ENCODE measurements around the gene ADGRL1.
"Not testable (repeated sequence)": the region's sequence is repeated elsewhere in the genome, so short reads cannot be mapped to it uniquely, and the experiment has no call there.

Gene ADGRL1

GRCh38 chr19:14195216-14195615 lies 10.8 kb downstream of the ADGRL1 start:
- not testable (repeated sequence) for H3K4me1 ChIP-seq (ENCODE audit: control insufficient read depth in 5 of 5, insufficient read depth in 5 of 5, low read length in 5 of 5); H3K27me3 ChIP-seq (ENCODE audit: control insufficient read depth in 5 of 5, insufficient read depth in 4 of 5, low read length in 5 of 5); H3K27ac ChIP-seq (ENCODE audit: low read depth, low read length); H3K4me3 ChIP-seq (ENCODE audit: low read depth in 1 of 5, low read length in 5 of 5); H3K9ac ChIP-seq (ENCODE audit: low read length in 5 of 5); H3K36me3 ChIP-seq (ENCODE audit: control insufficient read depth in 5 of 5, insufficient read depth in 5 of 5, low read length in 5 of 5); H3K9me3 ChIP-seq (ENCODE audit: control insufficient read depth in 5 of 5, low read length in 5 of 5)

- Histone ChIP-seq H3K27ac (ENCODE audit: low read depth, low read length) (no peak overlapping the region), H3K4me1 (ENCODE audit: control insufficient read depth in 5 of 5, insufficient read depth in 5 of 5, low read length in 5 of 5) (no peaks in the 10 kb centered on the region), H3K27me3 (ENCODE audit: control insufficient read depth in 5 of 5, insufficient read depth in 4 of 5, low read length in 5 of 5) (no peaks in the 10 kb centered on the region), H3K9ac (ENCODE audit: low read length in 5 of 5) (no peak overlapping the region), H3K9me3 (ENCODE audit: control insufficient read depth in 5 of 5, low read length in 5 of 5) (no peaks in the 10 kb centered on the region), H3K36me3 (ENCODE audit: control insufficient read depth in 5 of 5, insufficient read depth in 5 of 5, low read length in 5 of 5) (no peaks in the 10 kb centered on the region), H3K4me3 (ENCODE audit: low read depth in 1 of 5, low read length in 5 of 5) (no peak overlapping the region)
Observed at GRCh38 chr19:14189415-14189814, 16.6 kb downstream of the ADGRL1 start.

DNA sequence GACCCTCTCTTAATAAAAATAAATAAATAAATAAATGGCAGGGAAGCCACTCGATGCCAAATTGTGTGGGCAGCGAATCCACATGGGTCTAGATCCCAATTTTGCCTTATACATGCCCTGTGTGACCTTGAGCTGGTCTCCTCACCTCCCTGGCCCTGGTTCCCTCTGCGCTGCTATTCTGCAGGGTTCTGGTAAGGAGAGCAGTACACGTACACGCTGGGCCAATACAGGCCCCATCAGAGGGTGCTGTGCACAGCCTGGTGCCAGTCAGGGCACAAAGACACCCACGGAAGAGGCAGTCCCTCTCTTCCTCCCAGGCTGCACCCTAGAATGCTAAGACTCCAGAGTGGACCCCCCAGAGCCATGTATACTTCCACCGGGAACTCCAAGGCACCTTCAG lies 17.9 kb downstream of the ADGRL1 start:
- H3K9me3 ChIP-seq (ENCODE audit: control insufficient read depth in 5 of 5, low read length in 5 of 5); H3K4me3 ChIP-seq (ENCODE audit: low read depth in 1 of 5, low read length in 5 of 5); H3K27me3 ChIP-seq (ENCODE audit: control insufficient read depth in 5 of 5, insufficient read depth in 4 of 5, low read length in 5 of 5); H3K36me3 ChIP-seq (ENCODE audit: control insufficient read depth in 5 of 5, insufficient read depth in 5 of 5, low read length in 5 of 5); H3K27ac ChIP-seq (ENCODE audit: low read depth, low read length); H3K9ac ChIP-seq (ENCODE audit: low read length in 5 of 5); H3K4me1 ChIP-seq (ENCODE audit: control insufficient read depth in 5 of 5, insufficient read depth in 5 of 5, low read length in 5 of 5): not testable (repeated sequence)

- no peak overlapping the region for H3K27ac ChIP-seq (ENCODE audit: low read depth, low read length)
- H3K36me3 ChIP-seq (ENCODE audit: control insufficient read depth in 5 of 5, insufficient read depth in 5 of 5, low read length in 5 of 5): no peaks in the 10 kb centered on the region
- no peaks in the 10 kb centered on the region for H3K9me3 ChIP-seq (ENCODE audit: control insufficient read depth in 5 of 5, low read length in 5 of 5)
- H3K4me3 ChIP-seq (ENCODE audit: low read depth in 1 of 5, low read length in 5 of 5): no peak overlapping the region
- H3K9ac ChIP-seq (ENCODE audit: low read length in 5 of 5): no peak overlapping the region
- H3K4me1 ChIP-seq (ENCODE audit: control insufficient read depth in 5 of 5, insufficient read depth in 5 of 5, low read length in 5 of 5): no peaks in the 10 kb centered on the region
- H3K27me3 ChIP-seq (ENCODE audit: control insufficient read depth in 5 of 5, insufficient read depth in 4 of 5, low read length in 5 of 5): no peaks in the 10 kb centered on the region
Observed at GRCh38 chr19:14187561-14187960, 18.4 kb downstream of the ADGRL1 start.

GRCh38 chr19:14186684-14187083 lies 19.3 kb downstream of the ADGRL1 start:
- not testable (repeated sequence) for H3K27ac ChIP-seq (ENCODE audit: low read depth, low read length); H3K9ac ChIP-seq (ENCODE audit: low read length in 5 of 5); H3K4me1 ChIP-seq (ENCODE audit: control insufficient read depth in 5 of 5, insufficient read depth in 5 of 5, low read length in 5 of 5); H3K4me3 ChIP-seq (ENCODE audit: low read depth in 1 of 5, low read length in 5 of 5); H3K36me3 ChIP-seq (ENCODE audit: control insufficient read depth in 5 of 5, insufficient read depth in 5 of 5, low read length in 5 of 5); H3K9me3 ChIP-seq (ENCODE audit: control insufficient read depth in 5 of 5, low read length in 5 of 5); H3K27me3 ChIP-seq (ENCODE audit: control insufficient read depth in 5 of 5, insufficient read depth in 4 of 5, low read length in 5 of 5)

DNA sequence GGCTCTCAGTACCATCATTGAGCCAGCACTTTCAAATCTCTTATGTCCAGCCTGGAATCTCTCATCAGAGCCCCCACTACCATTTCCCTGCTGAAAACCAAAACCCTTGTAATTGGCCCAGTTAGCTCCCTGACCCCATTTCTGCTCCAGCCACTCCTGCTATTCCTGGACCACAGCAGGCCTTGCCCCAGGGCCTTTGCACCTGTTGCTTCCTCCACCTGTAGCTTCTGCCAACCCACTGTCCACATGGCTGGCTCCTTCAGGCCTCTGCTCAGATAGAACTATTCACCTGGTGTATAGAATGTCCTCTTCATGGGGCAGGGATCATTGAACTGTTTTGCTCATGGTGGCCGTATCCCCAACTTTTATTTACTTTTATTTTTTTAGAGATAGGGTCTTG lies 20.3 kb downstream of the ADGRL1 start:
- H3K27me3 ChIP-seq (ENCODE audit: control insufficient read depth in 5 of 5, insufficient read depth in 4 of 5, low read length in 5 of 5); H3K27ac ChIP-seq (ENCODE audit: low read depth, low read length); H3K4me3 ChIP-seq (ENCODE audit: low read depth in 1 of 5, low read length in 5 of 5); H3K9ac ChIP-seq (ENCODE audit: low read length in 5 of 5); H3K9me3 ChIP-seq (ENCODE audit: control insufficient read depth in 5 of 5, low read length in 5 of 5); H3K4me1 ChIP-seq (ENCODE audit: control insufficient read depth in 5 of 5, insufficient read depth in 5 of 5, low read length in 5 of 5); H3K36me3 ChIP-seq (ENCODE audit: control insufficient read depth in 5 of 5, insufficient read depth in 5 of 5, low read length in 5 of 5): not testable (repeated sequence)

DNA sequence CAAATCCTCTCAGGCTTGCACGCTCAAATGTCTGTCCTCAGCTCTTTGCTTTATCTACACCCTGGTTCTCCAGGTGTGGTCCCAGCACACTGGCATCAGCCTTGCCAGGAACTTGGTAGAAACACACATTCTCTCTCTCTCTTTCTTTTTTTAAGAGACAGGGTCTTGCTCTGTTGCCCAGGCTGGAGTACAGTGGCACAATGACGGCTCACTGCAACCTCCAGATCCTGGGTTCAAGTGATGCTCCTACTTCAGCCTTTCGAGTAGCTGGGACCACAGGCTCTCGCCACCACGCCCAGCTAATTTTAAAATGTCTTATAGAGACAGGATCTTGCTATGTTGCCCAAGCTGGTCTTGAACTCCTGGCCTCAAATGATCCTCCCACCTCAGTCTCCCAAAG lies 20.8 kb downstream of the ADGRL1 start:
- no peaks in the 10 kb centered on the region for H3K4me1 ChIP-seq (ENCODE audit: control insufficient read depth in 5 of 5, insufficient read depth in 5 of 5, low read length in 5 of 5)
- H3K27me3 ChIP-seq (ENCODE audit: control insufficient read depth in 5 of 5, insufficient read depth in 4 of 5, low read length in 5 of 5): no peaks in the 10 kb centered on the region
- H3K9ac ChIP-seq (ENCODE audit: low read length in 5 of 5): no peak overlapping the region
- no peaks in the 10 kb centered on the region for H3K9me3 ChIP-seq (ENCODE audit: control insufficient read depth in 5 of 5, low read length in 5 of 5)
- no peak overlapping the region for H3K4me3 ChIP-seq (ENCODE audit: low read depth in 1 of 5, low read length in 5 of 5)
- H3K36me3 ChIP-seq (ENCODE audit: control insufficient read depth in 5 of 5, insufficient read depth in 5 of 5, low read length in 5 of 5): peaks cover 0 to 3% (median 0%) of the 10 kb centered on the region in 5 donors
- H3K27ac ChIP-seq (ENCODE audit: low read depth, low read length): no peak overlapping the region

- Histone ChIP-seq H3K27me3 (ENCODE audit: control insufficient read depth in 5 of 5, insufficient read depth in 4 of 5, low read length in 5 of 5) (no peaks in the 10 kb centered on the region), H3K27ac (ENCODE audit: low read depth, low read length) (no peak overlapping the region), H3K4me1 (ENCODE audit: control insufficient read depth in 5 of 5, insufficient read depth in 5 of 5, low read length in 5 of 5) (no peaks in the 10 kb centered on the region), H3K4me3 (ENCODE audit: low read depth in 1 of 5, low read length in 5 of 5) (no peak overlapping the region), H3K9ac (ENCODE audit: low read length in 5 of 5) (no peak overlapping the region), H3K36me3 (ENCODE audit: control insufficient read depth in 5 of 5, insufficient read depth in 5 of 5, low read length in 5 of 5) (peaks cover 0 to 3% (median 0%) of the 10 kb centered on the region in 5 donors), H3K9me3 (ENCODE audit: control insufficient read depth in 5 of 5, low read length in 5 of 5) (no peaks in the 10 kb centered on the region)
Observed at GRCh38 chr19:14183741-14184350, 22.1 kb downstream of the ADGRL1 start.

DNA sequence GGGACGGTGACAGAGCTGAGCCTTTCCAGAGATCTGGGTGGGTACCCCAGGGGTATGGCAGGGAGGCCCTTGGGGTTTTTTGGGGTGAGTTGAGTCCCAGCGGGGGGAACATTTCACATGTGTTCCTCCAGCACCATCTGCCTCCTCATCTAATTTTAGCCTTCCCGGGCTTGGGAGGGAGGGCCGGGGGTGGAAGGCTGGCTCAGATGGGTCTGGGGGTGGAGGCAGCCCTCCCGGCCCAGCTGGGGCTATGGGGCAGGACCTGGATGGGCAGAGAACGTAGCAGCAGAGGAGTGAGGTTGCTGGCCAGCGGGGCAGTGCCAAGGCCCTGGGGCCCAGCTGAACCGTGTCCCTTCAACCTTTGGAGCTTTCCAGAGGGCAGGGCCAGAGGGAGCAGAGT lies 23.5 kb downstream of the ADGRL1 start:
- no peak overlapping the region for H3K4me3 ChIP-seq (ENCODE audit: low read depth in 1 of 5, low read length in 5 of 5)
- H3K4me1 ChIP-seq (ENCODE audit: control insufficient read depth in 5 of 5, insufficient read depth in 5 of 5, low read length in 5 of 5): no peaks in the 10 kb centered on the region
- no peaks in the 10 kb centered on the region for H3K27me3 ChIP-seq (ENCODE audit: control insufficient read depth in 5 of 5, insufficient read depth in 4 of 5, low read length in 5 of 5)
- H3K9me3 ChIP-seq (ENCODE audit: control insufficient read depth in 5 of 5, low read length in 5 of 5): no peaks in the 10 kb centered on the region
- H3K27ac ChIP-seq (ENCODE audit: low read depth, low read length): no peak overlapping the region
- no peak overlapping the region for H3K9ac ChIP-seq (ENCODE audit: low read length in 5 of 5)
- H3K36me3 ChIP-seq (ENCODE audit: control insufficient read depth in 5 of 5, insufficient read depth in 5 of 5, low read length in 5 of 5): peaks cover 0 to 8% (median 6%) of the 10 kb centered on the region in 5 donors

DNA sequence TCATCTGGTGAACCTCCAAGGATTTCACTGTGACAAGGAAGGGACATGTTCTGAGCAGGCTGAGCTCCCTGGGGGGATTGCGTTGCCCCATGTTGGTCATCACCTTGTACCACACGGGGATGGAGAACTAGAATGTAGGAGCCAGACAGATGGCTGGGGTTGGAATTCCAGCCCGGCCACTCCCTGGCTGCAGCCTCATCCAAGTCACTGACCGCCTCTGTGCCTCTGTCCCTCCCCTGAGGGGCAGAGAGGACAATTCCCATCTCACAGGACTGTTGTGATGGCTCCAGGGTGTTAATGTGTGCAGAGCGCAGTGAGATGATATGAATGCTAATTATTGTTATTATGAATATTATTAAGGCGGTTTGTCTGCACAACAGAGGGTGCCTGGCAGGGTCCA lies 24.1 kb downstream of the ADGRL1 start:
- H3K9me3 ChIP-seq (ENCODE audit: control insufficient read depth in 5 of 5, low read length in 5 of 5): no peaks in the 10 kb centered on the region
- H3K36me3 ChIP-seq (ENCODE audit: control insufficient read depth in 5 of 5, insufficient read depth in 5 of 5, low read length in 5 of 5): peaks cover 0 to 13% (median 10%) of the 10 kb centered on the region in 5 donors
- no peak overlapping the region for H3K4me3 ChIP-seq (ENCODE audit: low read depth in 1 of 5, low read length in 5 of 5)
- no peak overlapping the region for H3K9ac ChIP-seq (ENCODE audit: low read length in 5 of 5)
- H3K4me1 ChIP-seq (ENCODE audit: control insufficient read depth in 5 of 5, insufficient read depth in 5 of 5, low read length in 5 of 5): no peaks in the 10 kb centered on the region
- no peak overlapping the region for H3K27ac ChIP-seq (ENCODE audit: low read depth, low read length)
- no peaks in the 10 kb centered on the region for H3K27me3 ChIP-seq (ENCODE audit: control insufficient read depth in 5 of 5, insufficient read depth in 4 of 5, low read length in 5 of 5)

DNA sequence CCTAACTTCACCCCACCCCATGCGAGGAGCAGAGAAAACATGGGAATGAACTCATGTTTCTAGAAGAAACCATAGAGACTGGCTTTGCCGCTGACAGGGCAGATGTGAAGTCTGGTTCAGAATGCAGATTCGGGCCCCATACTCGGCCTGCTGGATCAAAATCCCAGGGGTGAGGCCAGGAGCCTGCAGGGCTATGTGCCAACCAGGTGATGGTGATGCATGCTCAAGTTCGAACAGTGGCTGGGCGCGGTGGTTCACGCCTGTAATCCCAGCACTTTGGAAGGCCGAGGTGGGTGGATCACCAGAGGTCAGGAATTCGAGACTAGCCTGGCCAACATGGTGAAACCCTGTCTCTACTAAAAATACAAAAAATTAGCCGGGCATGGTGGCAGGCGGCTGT lies 24.8 kb downstream of the ADGRL1 start:
- H3K27me3 ChIP-seq (ENCODE audit: control insufficient read depth in 5 of 5, insufficient read depth in 4 of 5, low read length in 5 of 5); H3K4me3 ChIP-seq (ENCODE audit: low read depth in 1 of 5, low read length in 5 of 5); H3K27ac ChIP-seq (ENCODE audit: low read depth, low read length); H3K9me3 ChIP-seq (ENCODE audit: control insufficient read depth in 5 of 5, low read length in 5 of 5); H3K9ac ChIP-seq (ENCODE audit: low read length in 5 of 5); H3K4me1 ChIP-seq (ENCODE audit: control insufficient read depth in 5 of 5, insufficient read depth in 5 of 5, low read length in 5 of 5): not testable (repeated sequence)
- peaks cover 0 to 20% (median 12%) of the 10 kb centered on the region in 5 donors for H3K36me3 ChIP-seq (ENCODE audit: control insufficient read depth in 5 of 5, insufficient read depth in 5 of 5, low read length in 5 of 5)

Measured in subcutaneous abdominal adipose tissue (tissue), 5 donors.